SK-MEL-5 (cell line): ENCODE measurements around the gene HTR6. TPM values are rescaled to one million over a fixed set of nuclear protein-coding genes. Genes with fewer than 3 reads are reported as not detected.

Source experiments
- DNase-seq: peaks from one replicate; pipeline ENCODE4 v3.0.0-alpha.2; 2016; ENCODE audit warnings: low read depth, low spot score
- in situ Hi-C: cut with HindIII; loops from 2 replicates; pipeline ENCODE4 v1.10.0; 2016; ENCODE audit warnings: low sequenced_read_pairs, high pct_unique_total_duplicates, low pct_unique_long_range_greater_than_20kb
- total RNA-seq: library from RNA; depleted of rRNA; stranded (reverse); fragments of >200 nt; shearing (Covaris generic); gene quantifications from 2 replicates; pipeline ENCODE4 v1.2.3, GENCODE V29; 2014

Gene HTR6
- total RNA-seq, 1 experiment from 2014 or later, result 0.16 TPM

GRCh38 chr1:19675797-19676196 is 11.1 kb downstream of the HTR6 start:
- DNase-seq, result no peak
- in situ Hi-C loops, result no loop called here

GRCh38 chr1:19676438-19676922 is 11.8 kb downstream of the HTR6 start:
- peak; percentile 52 for DNase-seq
- in situ Hi-C loops, result no loop called here

- in situ Hi-C loops, result no loop called here
- DNase-seq, result no peak
Observed at GRCh38 chr1:19678493-19678892, 13.8 kb downstream of the HTR6 start.

- in situ Hi-C loops, result no loop called here
- no peak for DNase-seq
Observed at GRCh38 chr1:19678931-19679453, 14.3 kb downstream of the HTR6 start.

- in situ Hi-C loops, result no loop called here
- no peak for DNase-seq
Observed at GRCh38 chr1:19679691-19680090, 15.0 kb downstream of the HTR6 start.

GRCh38 chr1:19680644-19681043 is 16.0 kb downstream of the HTR6 start:
- no peak for DNase-seq
- in situ Hi-C loops, result no loop called here

- no peak for DNase-seq
- in situ Hi-C loops, result no loop called here
Observed at GRCh38 chr1:19682257-19682656, 17.6 kb downstream of the HTR6 start.

- in situ Hi-C loops, result no loop called here
Observed at GRCh38 chr1:19682901-19683300, 18.2 kb downstream of the HTR6 start.

GRCh38 chr1:19683351-19683750 is 18.7 kb downstream of the HTR6 start:
- in situ Hi-C loops, result no loop called here
- no peak for DNase-seq

More at GRCh38 chr1:19682901-19683300, 18.2 kb downstream of the HTR6 start:
- DNase-seq, result no peak

GRCh38 chr1:19684677-19685076 is 20.0 kb downstream of the HTR6 start:
- in situ Hi-C loops, result no loop called here
- no peak for DNase-seq

GRCh38 chr1:19685994-19686393 is 21.3 kb downstream of the HTR6 start:
- no peak for DNase-seq
- in situ Hi-C loops, result no loop called here

- in situ Hi-C loops, result no loop called here
Observed at GRCh38 chr1:19687414-19687813, 22.7 kb downstream of the HTR6 start.

GRCh38 chr1:19688041-19688842 is 23.6 kb downstream of the HTR6 start:
- in situ Hi-C loops, result no loop called here
- DNase-seq, result no peak

More at GRCh38 chr1:19687414-19687813, 22.7 kb downstream of the HTR6 start:
- no peak for DNase-seq

GRCh38 chr1:19689085-19689757 is 24.5 kb downstream of the HTR6 start:
- no peak for DNase-seq
- in situ Hi-C loops, result no loop called here

- in situ Hi-C loops, result no loop called here
- no peak for DNase-seq
Observed at GRCh38 chr1:19689856-19690255, 25.2 kb downstream of the HTR6 start.

- no peak for DNase-seq
- in situ Hi-C loops, result no loop called here
Observed at GRCh38 chr1:19690342-19690741, 25.7 kb downstream of the HTR6 start.

- in situ Hi-C loops, result no loop called here
Observed at GRCh38 chr1:19694298-19694697, 29.6 kb downstream of the HTR6 start.

GRCh38 chr1:19695772-19696171 is 31.1 kb downstream of the HTR6 start:
- no peak for DNase-seq
- in situ Hi-C loops, result no loop called here

More at GRCh38 chr1:19694298-19694697, 29.6 kb downstream of the HTR6 start:
- no peak for DNase-seq

- in situ Hi-C loops, result no loop called here
- DNase-seq, result no peak
Observed at GRCh38 chr1:19696820-19697219, 32.1 kb downstream of the HTR6 start.
